K562 (cell line): ENCODE results near the gene RPL21.

ENCODE experiments used
- CTCF ChIP-seq, 3 experiments: IDR thresholded peaks in 2 of 3; conservative IDR thresholded peaks in 1 of 3; 2 replicates each; pipeline ENCODE4 v1.5.1; 2011 to 2012; ENCODE audit warnings: low read length in 3 of 3, mild to moderate bottlenecking in 3 of 3, control low read depth in 2 of 3, improper control_type of control experiment in 1 of 3, inconsistent platforms in 1 of 3, low read depth in 1 of 3, mixed read lengths in 1 of 3, moderate library complexity in 1 of 3; ENCODE audit not compliant: insufficient read depth in 2 of 3
- RUNX1 ChIP-seq: sonication (generic); IDR thresholded peaks from 2 replicates; pipeline ENCODE4 v1.6.1; 2016; ENCODE audit warnings: antibody characterized with exemption, low read depth
- TAF1 ChIP-seq: IDR thresholded peaks from 2 replicates; pipeline ENCODE4 v1.6.1; 2011; ENCODE audit warnings: mild to moderate bottlenecking, low read length, moderate library complexity; ENCODE audit not compliant: insufficient read depth, control insufficient read depth, severe bottlenecking; ENCODE audit errors: extremely low read depth
- TRIM24 ChIP-seq, 2 experiments: fragments of 450-650 bp; IDR thresholded peaks; 2 replicates each; pipeline ENCODE4 v1.6.1; 2016

GRCh38 chr13:27258637-27259386, 7.5 kb downstream of the RPL21 start:
- TF ChIP-seq TAF1 (no peak), RUNX1 (no peak), TRIM24 (IDR thresholded peaks at IDR 0.05) (no peak), CTCF (IDR thresholded peaks at IDR 0.05 in 2 of 3, conservative IDR thresholded peaks at IDR 0.05 in 1 of 3; ENCODE audit: insufficient read depth in 2 of 3, low read depth in 1 of 3, low read length in 3 of 3) (no peak)
